Measurements from ENCODE around the gene RASAL3.
"Not testable (repeated sequence)": the region's sequence is repeated elsewhere in the genome, so short reads cannot be mapped to it uniquely, and the experiment has no call there.

The RASAL3 gene

DNA sequence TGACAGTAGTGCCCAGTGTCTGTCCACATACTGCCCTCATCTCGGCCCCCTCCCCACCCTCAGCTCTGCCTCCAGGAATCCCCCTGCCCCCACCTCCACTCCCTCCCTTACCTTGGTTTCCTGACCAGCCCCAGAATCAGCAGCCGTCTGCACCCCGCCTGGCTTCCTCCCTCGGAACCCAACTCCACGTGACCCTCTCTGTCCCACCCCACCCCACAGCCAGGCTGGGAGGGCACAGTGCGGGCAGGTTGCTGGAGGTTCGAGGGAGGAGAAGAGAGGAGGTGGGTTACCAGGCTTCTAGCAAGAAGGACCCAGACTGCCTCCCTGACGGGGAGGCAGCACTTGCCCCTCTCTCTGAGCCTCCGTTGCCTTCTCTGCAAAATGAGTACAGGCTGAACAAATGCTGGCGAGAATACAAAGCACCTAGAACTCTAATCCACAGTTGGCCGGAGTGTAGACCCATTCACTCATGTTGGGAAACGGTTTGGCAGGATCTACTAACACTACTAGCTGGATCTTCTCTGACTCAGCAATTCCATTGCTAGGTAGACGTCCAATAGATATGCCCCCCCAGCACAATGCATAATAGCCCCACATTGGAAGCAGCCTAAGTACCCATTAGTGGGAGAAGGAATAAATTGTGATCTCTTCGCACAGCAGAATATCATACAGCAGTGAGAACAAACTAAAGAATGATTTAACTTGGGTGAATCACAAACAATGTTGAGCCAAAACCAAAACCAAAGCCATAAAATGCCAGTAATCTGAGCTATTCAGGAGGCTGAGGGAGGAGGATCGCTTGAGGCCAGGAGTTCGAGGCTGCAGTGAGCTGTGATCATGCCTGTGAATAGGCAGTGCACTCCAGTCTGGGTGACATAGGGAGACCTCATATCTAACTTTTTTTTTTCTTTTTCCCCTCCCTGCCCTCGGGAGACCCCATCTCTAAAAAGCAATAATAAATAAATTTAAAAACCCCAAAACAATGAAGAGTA is at the start of gene RASAL3:
Gene RASAL3, minus strand, starts transcription at position 151 of the 992 bp plus-strand sequence. CDS start 186 bp downstream, outside the sequence.
- DNase-seq, result no peak

DNA sequence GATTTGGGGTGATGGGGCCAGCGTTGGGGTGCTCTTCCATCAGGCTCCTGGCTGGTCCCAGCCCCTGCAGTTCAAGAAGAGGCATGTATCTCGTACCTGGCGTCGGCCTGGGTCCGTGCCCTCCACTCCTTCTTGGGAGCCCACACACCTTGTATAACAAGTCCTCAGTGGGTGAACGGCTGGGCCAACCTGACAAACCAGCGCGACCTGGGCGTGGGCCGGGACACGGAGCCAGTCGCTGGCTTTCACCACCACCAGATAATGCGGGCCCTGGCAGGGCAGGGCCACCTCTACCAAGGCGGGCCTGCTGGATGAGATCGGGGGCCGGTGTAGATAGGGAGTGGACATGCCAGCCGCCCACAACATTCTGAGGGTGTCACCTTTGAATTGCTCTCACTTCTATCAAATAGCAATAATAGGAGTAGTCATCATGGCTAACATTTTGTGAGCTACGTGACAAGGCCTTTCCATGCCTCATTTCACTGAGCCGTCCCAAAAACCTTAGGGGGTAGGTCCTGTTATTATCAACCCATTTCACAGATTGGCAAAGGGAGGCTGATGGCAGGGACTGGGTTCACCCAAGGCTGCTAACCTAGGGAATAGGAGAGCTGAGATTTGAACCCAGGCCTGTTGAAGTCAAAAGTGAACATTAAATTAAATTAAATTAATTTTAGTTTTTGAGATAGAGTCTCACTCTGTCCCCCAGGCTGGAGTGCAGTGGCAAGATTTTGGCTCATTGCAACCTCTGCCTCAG is 47.5 kb upstream of the RASAL3 start:
- no peak for DNase-seq

DNA sequence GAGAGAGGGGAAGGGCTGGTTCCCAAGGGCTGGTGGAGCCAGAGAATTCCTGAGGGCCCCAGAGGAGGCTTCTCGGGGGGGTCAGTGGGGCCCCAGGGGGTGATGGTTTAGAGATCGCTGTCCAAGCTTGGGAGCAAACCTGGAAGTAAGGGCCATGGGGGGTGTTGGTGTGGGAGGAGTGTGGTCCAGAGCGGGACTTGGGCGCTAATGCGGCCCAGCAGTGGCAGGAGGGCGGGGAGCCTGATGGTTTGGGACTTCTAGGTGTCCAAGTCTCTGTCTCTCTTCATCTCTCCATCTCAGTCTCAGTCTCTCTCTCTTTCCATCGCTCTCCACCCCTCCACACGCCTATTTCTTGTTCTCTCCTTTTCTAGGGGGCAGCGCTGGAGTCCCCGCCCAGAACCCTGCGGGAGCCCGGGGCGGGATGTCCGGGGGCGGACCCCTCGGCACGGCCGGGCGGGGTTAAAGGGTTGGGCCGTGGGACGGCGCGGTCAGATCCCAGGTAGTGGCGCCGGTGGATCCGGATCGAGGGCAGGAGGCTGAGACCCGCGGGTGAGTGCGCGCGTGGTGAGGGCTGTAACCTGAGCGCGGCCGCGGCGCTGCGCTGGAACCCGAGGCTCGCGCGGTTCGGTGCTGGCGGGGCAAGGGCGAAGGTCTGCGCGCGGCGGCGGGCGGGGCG is 43.8 kb upstream of the RASAL3 start, which contains the start of gene CYP4F22:
Gene CYP4F22, plus strand, starts transcription at position 491 of the 676 bp plus-strand sequence. CDS start 16,812 bp downstream, outside the sequence.
- no peak for DNase-seq

DNA sequence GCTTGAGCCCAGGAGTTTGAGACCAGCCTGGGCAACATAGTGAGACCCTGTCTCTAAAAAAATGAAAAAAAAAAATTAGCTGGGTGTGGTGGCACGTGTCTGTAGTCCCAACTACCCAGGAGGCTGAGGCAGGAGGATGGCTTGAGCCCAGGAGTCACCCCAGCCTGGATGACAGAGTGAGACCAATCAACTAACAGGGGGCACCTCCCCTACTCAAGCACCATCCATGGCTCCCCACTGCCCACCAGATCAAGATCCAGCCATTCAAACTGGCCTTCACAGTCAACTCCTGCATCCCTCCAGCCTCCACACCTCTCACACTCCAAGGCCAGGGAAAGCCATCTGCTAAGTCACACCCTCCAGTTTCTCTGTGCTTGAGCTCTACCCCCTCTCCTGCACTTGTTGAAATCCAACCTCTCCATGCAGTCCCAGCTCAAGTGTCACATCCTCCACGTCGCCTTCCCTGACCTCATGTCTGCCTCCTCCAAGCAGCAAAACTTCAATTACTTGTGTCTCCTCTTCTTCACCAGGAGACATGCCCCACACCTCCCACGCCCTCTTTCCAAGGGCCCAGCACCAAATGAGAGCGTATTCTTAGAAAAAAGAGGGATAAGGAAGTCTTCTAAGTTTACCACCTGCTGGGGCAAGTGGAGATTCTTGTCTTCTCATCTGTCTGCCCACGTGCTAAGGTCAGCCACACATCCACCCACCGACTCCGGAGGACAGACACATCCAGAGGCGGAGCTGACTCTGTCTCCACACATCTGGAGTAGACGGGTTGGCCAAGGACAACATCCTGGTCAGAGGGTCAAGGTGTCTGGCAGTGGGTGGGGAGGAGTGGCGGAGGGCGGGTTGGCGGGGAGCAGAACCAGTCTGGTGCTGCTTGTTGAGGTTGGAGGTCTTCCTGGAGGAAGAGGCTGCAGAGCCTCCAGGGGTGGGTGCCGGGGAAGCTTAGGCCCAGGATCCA is 43.0 kb upstream of the RASAL3 start:
- no peak for DNase-seq

DNA sequence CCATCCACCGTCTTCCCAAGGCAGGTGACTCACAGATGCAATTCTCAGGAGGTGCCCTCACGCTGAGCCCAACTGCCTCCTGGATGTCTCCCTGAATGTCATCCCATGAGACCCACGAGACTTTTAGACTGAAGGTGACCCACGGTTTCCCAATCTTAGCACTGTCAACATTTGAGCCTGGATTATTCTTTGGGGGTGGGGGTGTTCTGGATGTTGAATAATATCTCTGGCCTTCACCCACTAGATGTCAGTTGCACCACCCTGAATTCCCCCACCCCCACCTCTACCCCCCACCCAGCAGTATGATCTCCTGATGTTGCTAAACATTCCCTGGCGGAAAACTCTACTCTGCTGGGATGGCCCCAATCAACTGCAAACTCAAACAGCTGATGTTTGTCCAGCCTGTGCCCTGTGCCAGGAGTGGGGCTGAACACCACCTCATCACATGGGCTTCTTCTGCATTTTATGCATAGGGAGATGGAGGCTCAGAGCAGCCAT is 41.8 kb upstream of the RASAL3 start:
- no peak for DNase-seq

DNA sequence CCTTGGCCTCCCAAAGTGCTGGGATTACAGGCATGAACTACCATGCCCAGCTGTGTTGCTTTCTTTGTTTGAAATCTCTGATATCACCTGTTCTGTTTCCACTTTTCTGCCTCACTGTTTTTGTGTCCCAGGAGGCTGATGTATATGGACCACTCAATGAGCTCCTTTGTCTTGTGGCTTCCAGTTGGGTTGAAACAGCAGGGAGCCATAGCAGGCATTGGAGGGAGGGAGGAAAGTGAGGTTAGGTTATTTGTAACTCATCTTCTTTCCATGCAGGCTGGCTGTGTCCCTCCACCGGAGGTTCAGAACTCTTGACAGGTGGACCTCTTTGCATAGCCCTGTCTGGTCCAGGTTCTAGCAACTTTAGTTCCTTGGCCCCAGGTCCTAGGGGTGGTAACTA is 37.9 kb upstream of the RASAL3 start:
- DNase-seq, result no peak

DNA sequence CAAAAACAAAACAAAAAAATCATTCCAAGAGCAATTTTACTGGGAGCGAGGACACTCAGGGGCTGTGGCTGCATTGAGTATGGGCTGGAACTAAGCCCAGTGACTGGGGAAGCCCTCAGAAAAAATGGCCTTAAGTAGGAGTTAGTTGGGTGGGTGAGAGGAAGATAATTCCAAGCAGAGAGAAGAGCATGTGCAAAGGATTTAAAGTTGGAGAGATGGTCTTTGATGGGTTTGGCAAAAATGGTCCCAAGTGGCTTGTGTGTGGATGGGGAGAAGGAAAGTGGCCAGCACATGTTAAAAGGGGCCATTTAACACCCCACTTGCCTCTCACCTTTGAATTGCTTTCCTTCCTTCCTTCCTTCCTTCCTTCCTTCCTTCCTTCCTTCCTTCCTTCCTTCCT is 37.3 kb upstream of the RASAL3 start:
- DNase-seq, result no peak

DNA sequence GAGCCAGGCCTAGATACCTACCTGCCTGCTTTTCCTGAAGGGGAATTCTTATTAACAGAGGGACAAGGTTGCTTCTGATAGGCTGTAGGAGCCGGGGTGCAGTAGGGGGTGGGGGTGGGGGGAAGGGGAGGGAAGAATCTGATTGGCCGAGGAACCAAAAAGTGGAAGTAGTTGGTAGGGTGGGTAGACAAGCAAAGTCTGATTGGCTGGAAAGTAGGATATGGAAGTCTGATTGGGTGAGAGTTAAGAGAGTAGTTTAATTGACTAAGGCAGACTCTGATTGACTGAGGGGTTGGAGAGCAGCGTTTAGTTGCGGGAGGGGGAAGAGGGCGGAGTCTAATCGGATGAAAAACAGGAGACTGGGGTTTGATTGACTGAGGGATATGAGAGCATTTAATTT is 34.6 kb upstream of the RASAL3 start:
- no peak for DNase-seq

DNA sequence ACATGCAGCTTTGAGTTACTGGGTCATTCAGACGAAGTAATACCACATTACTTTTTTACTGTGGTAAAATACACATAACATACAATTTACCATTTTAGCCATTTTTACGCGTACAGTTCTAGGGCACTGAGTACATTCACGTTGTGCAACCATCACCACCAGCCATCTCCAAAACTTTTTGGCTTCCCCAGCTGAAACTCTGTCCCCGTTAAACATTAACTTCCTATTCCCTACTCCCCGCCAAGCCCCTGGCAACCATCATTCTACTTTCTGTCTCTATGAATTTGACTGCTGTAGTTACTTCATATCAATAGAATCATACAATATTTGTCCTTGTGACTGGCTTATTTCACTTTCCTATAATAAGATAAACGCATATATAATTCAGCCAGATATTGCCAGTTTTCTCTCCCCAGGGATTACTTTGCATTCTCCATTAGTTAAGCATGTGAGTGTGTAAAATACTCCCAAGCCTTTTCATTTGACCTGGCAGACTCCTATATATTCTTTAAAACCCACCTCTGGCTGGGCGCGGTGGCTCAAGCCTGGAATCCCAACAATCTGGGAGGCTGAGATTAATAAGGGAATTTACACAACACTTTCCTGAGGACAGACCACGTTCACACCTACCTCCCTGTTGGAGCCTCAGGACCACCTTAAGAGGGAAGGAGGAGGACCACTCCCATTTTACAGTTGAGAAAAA is 34.0 kb upstream of the RASAL3 start:
- DNase-seq, result no peak

DNA sequence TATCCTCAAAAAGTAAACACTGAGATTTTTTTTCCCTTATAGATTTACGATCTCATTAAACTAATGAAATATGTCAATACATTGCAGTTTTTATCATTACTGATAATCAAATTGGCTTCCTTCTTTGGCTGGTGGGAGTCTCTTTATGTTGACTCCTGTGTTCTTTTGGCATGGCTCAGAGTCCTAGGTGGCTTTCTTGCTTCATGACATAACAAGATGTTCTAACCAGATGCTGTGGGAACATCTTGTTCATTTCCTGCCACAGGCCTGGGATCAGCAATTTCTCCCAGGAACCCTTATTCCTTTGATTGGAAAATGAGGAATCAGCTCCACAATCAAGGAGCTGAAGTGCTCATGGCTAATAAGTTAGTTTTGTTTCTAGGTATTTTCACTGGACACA is 30.8 kb upstream of the RASAL3 start:
- no peak for DNase-seq

DNA sequence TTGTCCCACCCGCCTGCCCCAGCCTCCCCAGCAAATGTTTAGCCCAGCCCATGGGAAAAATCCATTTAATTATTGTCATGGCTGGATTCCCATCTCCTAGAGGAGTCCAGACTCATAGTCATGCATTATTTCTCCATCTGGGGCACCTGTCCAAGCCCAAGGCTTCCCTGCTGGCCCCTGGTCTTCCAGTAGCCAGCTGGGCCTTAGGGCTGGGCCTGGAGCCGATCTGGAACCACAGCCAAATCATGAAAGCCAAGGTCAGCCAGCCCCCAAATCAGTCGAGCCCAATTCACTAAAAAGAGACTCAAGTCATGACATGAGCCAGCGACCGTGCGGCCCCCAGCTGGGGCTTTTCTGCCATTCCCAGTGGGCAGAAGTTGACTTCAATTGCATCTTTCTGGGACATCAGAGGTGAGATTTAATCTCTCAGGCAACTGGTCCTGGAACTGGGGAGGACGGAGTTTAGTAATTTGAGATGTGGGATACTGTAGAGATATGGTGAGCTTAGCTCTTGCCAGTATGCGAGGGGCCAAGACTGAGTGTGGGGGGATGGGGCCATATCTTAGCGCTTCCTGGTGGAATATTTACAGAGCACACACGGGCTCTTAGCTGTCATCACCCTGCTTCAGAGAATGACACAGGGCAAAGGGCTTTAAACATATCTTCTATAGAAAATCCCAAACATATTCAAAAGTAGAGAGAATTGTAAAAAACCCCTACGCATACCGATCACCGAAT is 24.3 kb upstream of the RASAL3 start:
- no peak for DNase-seq

DNA sequence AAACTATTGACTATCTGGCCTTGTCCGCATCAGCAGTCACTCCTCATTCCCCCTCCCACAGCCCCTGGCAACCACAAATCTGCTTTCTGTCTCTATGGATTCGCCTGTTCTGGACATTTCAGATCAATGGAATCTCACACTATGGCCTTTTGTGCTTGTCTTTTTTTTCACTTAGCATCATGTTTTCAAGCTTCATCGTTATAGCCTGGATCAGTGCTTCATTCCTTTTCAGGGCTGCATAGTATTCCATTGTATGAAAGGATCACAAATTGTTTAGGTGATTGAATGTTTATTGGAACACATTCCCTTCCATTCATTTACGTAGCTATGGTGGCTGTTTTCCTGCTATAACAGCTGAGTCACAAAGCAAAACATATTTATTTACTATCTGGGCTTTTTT is 22.7 kb upstream of the RASAL3 start:
- DNase-seq, result no peak

DNA sequence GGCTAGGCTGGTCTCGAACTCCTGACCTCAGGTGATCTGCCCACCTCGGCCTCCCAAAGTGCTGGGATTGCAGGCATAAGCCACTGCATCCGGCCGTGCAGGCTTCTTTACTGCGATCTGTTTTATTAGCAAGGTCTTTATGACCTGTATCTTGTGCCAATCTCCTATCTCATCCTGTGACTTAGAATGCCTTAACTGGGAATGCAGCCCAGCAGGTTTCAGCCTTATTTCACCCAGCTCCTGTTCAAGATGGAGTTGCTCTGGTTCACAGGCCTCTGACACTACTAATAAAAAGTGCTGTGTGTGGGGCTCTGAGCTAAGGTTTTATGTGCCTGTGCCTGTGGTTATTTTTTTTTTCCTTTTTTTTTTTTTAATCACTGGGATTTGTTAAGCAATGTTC is 21.4 kb upstream of the RASAL3 start:
- DNase-seq, result not testable (repeated sequence)

DNA sequence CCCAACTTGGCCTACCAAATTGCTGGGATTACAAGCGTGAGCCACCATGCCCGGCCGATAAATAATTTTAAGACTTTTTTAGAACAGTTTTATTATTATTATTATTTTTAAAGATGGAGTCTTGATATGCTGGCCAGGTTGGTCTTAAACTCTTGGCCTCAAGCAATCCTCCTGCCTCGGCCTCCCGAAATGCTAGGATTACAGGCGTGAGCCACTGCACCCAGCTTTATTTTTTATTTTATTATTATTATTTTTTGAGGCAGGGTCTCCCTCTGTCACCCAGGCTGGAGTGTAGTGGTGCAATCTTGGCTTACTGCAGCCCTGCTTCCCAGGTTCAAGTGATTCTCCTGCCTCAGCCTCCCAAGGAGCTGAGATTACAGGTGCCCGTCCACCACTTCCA is 16.7 kb upstream of the RASAL3 start:
- not testable (repeated sequence) for DNase-seq

DNA sequence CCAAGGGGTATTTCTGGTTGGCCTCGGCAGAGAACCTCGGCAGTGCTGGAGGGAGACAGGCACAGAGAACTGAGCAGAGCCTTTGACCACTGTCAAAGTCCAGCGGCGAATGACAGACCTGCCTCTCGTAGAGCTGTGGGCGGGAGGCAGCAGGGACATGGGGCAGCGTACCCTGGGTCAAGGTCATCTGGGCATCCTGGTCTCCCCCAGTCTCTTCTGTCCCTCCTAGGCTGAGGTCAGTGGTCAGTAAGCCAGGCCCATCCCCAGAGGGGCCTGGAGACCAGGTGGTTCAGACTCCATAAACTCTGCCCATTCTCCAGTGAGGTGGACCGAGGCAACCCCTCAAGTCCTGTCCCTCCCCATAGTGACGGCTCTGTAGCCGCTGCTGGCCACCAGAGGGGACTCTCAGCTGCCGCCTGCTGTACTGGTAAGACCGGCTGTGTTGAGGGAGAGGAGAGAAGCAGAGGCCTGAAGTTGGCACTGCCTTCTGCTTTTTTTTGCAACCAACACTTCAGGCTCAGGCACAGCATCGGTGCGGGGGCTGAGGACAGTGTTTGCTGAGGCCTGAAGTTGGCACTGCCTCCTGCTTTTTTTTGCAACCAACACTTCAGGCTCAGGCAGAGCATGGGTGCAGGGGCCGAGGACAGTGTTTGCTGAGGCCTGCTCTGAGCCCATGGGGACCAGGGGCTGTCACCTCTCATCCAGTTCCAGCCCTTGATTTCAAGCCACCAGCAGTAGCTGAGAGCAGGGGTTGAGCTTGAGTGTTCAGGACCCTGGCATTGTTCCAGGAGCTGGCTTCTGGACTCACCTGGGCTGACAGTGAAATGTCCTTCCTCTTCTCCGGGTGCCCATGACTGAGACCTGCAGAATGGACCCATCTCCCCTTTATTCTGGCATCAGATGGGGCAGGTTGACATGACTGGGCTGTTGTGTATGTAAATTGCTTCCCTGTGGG is 15.3 kb upstream of the RASAL3 start, which contains the start of gene PGLYRP2:
Gene PGLYRP2, minus strand, starts transcription at position 111 of the 955 bp plus-strand sequence. CDS start 130 bp downstream, outside the sequence.
- peak; percentile 65 for DNase-seq

DNA sequence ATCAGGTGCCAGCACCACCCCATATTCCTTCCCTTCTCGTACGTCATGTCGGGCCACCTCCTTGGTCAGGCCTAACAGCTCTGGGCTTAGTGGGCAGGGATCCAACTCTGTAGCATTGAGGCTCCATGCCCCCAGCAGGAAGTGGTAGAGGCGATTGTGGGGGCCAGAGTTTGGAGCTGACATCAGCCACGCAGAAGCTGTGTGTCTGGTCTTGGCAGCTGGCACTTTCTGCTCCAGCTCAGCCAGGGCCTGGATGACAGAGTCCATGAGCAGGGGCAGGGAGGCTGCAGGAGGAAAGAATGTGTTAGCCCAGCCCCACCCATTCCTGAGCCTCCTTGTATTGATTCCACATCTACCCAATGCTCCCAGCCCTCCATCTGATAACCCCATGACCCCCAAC is 12.0 kb upstream of the RASAL3 start:
- DNase-seq, result no peak

DNA sequence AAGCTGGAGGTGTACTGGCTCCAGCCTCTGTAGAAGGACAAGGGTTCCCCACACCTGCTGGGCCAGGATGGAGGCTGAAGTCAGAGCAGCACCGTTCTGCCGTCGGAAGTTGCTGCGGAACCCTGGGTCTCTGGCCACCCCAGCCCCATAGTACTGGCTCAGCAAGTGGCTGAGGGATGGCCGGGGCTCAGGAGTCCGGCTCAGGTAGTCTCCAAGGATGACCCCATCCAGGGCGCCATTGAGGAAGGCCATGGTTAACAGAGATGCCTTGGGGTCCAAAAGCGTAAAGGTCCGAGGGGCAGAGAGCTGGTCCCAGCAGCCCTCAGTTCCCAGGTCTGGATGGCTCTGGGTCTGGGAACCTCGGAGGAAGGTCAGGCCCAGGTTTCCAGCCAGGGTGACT is 11.3 kb upstream of the RASAL3 start:
- DNase-seq, result no peak

DNA sequence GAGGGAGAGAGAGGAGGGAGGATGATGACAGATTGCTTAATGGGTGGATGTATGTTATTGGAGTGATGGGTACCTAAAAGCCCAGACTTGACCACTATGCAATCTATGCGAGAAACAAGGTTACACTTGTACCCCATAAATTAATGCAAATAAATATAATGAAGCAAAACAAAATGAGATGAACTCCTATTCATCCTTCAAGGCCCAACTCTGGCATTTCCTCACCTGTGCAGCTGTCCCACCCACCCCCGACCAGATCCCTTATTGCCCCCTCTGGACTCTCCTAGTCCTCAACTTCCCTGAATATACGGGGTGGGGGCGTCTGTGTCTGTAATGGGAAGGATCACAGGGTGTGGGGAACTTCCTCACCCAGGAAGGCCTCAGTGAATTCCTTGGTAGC is 10.8 kb upstream of the RASAL3 start:
- DNase-seq, result no peak

DNA sequence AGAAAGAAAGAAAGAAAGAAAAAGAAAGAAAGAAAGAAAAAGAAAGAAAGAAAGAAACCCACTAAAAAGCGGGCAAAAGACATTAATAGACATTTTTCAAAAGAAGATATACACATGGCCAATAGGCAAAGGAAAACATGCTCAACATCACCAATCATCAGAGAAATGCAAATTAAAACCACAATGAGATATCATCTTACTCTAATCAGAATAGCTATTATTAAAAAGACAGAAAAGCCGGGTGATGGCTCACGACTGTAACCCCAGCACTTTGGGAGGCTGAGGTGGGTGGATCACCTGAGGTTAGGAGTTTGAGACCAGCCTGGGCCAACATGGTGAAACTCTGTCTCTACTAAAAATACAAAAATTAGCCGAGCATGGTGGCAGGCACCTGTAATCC is 9.5 kb upstream of the RASAL3 start:
- DNase-seq, result not testable (repeated sequence)
